ENCODE results near the gene PPIE.

GRCh38 chr1:39713557-39713956, 25.1 kb upstream of the PPIE start:
- TF ChIP-seq CTCF (IDR thresholded peaks at IDR 0.05) (no peak), EP300 (IDR thresholded peaks at IDR 0.05) (no peak)

Measured in sigmoid colon (tissue), 4 donors.